SJSA1 (cell line): Measurements from ENCODE around the gene PRLR. TPM values are rescaled to one million over a fixed set of nuclear protein-coding genes. Genes with fewer than 3 reads are reported as not detected.
A peak's percentile ranks its signal among the peaks of the same experiment; 100 is the strongest.
"Not testable (repeated sequence)": the region's sequence is repeated elsewhere in the genome, so short reads cannot be mapped to it uniquely, and the experiment has no call there.

Experiments used
- DNase-seq, 2 experiments: peaks; one replicate each; pipeline ENCODE4 v3.0.0-alpha.2; 2015 to 2020; ENCODE audit warnings: low spot score in 2 of 2, low read depth in 1 of 2
- H3K27ac ChIP-seq: fragments of 250-450 bp; sonication (Bioruptor Pico); 2 replicates; pipeline ENCODE4 v1.5.1; 2020; ENCODE audit warnings: mild to moderate bottlenecking, moderate library complexity
- H3K27me3 ChIP-seq: fragments of 250-450 bp; sonication (Bioruptor Pico); replicated peaks from 2 replicates; pipeline ENCODE4 v1.5.1; 2020; ENCODE audit warnings: mild to moderate bottlenecking, moderate library complexity
- H3K36me3 ChIP-seq: fragments of 250-450 bp; sonication (Bioruptor Pico); 2 replicates; pipeline ENCODE4 v1.5.1; 2020; ENCODE audit warnings: mild to moderate bottlenecking
- H3K4me1 ChIP-seq: fragments of 250-450 bp; sonication (Bioruptor Pico); replicated peaks from 2 replicates; pipeline ENCODE4 v1.6.1; 2021; ENCODE audit warnings: mild to moderate bottlenecking
- H3K4me3 ChIP-seq: fragments of 250-450 bp; sonication (Bioruptor Pico); 2 replicates; pipeline ENCODE4 v1.5.1; 2020; ENCODE audit warnings: mild to moderate bottlenecking
- H3K9me3 ChIP-seq: fragments of 250-450 bp; sonication (Bioruptor Pico); replicated peaks from 2 replicates; pipeline ENCODE4 v1.5.1; 2020; ENCODE audit warnings: mild to moderate bottlenecking
- total RNA-seq: library from RNA; depleted of rRNA; stranded (reverse); fragments of >200 nt; shearing (Covaris generic); gene quantifications from 2 replicates; pipeline ENCODE4 v1.2.3, GENCODE V29; 2014

The PRLR gene
- total RNA-seq, 1 experiment from 2014 or later, result 0.05 TPM

- not testable (repeated sequence) for H3K4me1 ChIP-seq, H3K9me3 ChIP-seq, H3K27ac ChIP-seq, H3K4me3 ChIP-seq, H3K27me3 ChIP-seq, H3K36me3 ChIP-seq, DNase-seq
These were observed 125.7 kb downstream of the PRLR start for GRCh38 chr5:35104550-35104949.

- Histone ChIP-seq H3K9me3 (no peaks in the 10 kb centered on the region), H3K4me1 (no peaks in the 10 kb centered on the region), H3K27me3 (no peaks in the 10 kb centered on the region; the same call in 1 of the 2 replicates), H3K36me3 (no peaks in the 10 kb centered on the region), H3K27ac (no peak overlapping the region), H3K4me3 (no peak overlapping the region)
- no peak for DNase-seq
These were observed 126.5 kb downstream of the PRLR start for GRCh38 chr5:35103637-35104299.

GRCh38 chr5:35101720-35102119 is 128.6 kb downstream of the PRLR start:
- not testable (repeated sequence) for H3K27me3 ChIP-seq, H3K27ac ChIP-seq, H3K36me3 ChIP-seq, H3K9me3 ChIP-seq, H3K4me3 ChIP-seq, DNase-seq, H3K4me1 ChIP-seq

- Histone ChIP-seq H3K36me3 (no peaks in the 10 kb centered on the region), H3K27me3 (no peaks in the 10 kb centered on the region; the same call in 1 of the 2 replicates)
These were observed 129.3 kb downstream of the PRLR start for GRCh38 chr5:35101016-35101415.

GRCh38 chr5:35098214-35098613 is 132.1 kb downstream of the PRLR start:
- H3K4me3 ChIP-seq, result no peak overlapping the region
- no peak overlapping the region for H3K27ac ChIP-seq
- DNase-seq, result no peak
- no peaks in the 10 kb centered on the region for H3K9me3 ChIP-seq
- no peaks in the 10 kb centered on the region for H3K4me1 ChIP-seq
- peaks cover 4% of the 10 kb centered on the region; the same call in 1 of the 2 replicates for H3K27me3 ChIP-seq
- H3K36me3 ChIP-seq, result no peaks in the 10 kb centered on the region

More at GRCh38 chr5:35101016-35101415, 129.3 kb downstream of the PRLR start:
- DNase-seq, result no peak
- no peak overlapping the region for H3K27ac ChIP-seq
- H3K4me3 ChIP-seq, result no peak overlapping the region
- H3K4me1 ChIP-seq, result no peaks in the 10 kb centered on the region
- no peaks in the 10 kb centered on the region for H3K9me3 ChIP-seq

- DNase-seq, result no peak
These were observed 133.4 kb downstream of the PRLR start for GRCh38 chr5:35096932-35097331.

GRCh38 chr5:35096216-35096615 is 134.1 kb downstream of the PRLR start:
- Histone ChIP-seq H3K36me3 (no peaks in the 10 kb centered on the region), H3K27me3 (peaks cover 4% of the 10 kb centered on the region; the same call in 1 of the 2 replicates), H3K4me3 (no peak overlapping the region), H3K27ac (no peak overlapping the region), H3K9me3 (no peaks in the 10 kb centered on the region), H3K4me1 (no peaks in the 10 kb centered on the region)
- no peak for DNase-seq

More at GRCh38 chr5:35096932-35097331, 133.4 kb downstream of the PRLR start:
- Histone ChIP-seq H3K4me3 (no peak overlapping the region), H3K4me1 (no peaks in the 10 kb centered on the region), H3K27me3 (peaks cover 4% of the 10 kb centered on the region; the same call in 1 of the 2 replicates), H3K27ac (no peak overlapping the region), H3K36me3 (no peaks in the 10 kb centered on the region), H3K9me3 (no peaks in the 10 kb centered on the region)

GRCh38 chr5:35095366-35095765 is 134.9 kb downstream of the PRLR start:
- Histone ChIP-seq H3K4me3 (no peak overlapping the region), H3K27ac (no peak overlapping the region), H3K4me1 (no peaks in the 10 kb centered on the region), H3K9me3 (no peaks in the 10 kb centered on the region), H3K27me3 (peaks cover 4% of the 10 kb centered on the region; the same call in 1 of the 2 replicates), H3K36me3 (no peaks in the 10 kb centered on the region)
- no peak for DNase-seq

GRCh38 chr5:35094948-35095347 is 135.3 kb downstream of the PRLR start:
- Histone ChIP-seq H3K9me3 (no peaks in the 10 kb centered on the region), H3K27me3 (peaks cover 4% of the 10 kb centered on the region; the same call in 1 of the 2 replicates), H3K4me1 (no peaks in the 10 kb centered on the region), H3K27ac (no peak overlapping the region), H3K4me3 (no peak overlapping the region), H3K36me3 (no peaks in the 10 kb centered on the region)
- no peak for DNase-seq

GRCh38 chr5:35092703-35093102 is 137.6 kb downstream of the PRLR start:
- no peaks in the 10 kb centered on the region for H3K9me3 ChIP-seq
- H3K36me3 ChIP-seq, result no peaks in the 10 kb centered on the region
- no peak overlapping the region for H3K4me3 ChIP-seq
- no peak for DNase-seq
- H3K27ac ChIP-seq, result no peak overlapping the region
- H3K4me1 ChIP-seq, result no peaks in the 10 kb centered on the region
- H3K27me3 ChIP-seq, result 0 out of 2 replicates have a peak, but pooled peaks cover 4% of the 10 kb centered on the region

- no peak for DNase-seq
- 0 out of 2 replicates have a peak, but pooled peaks cover 4% of the 10 kb centered on the region for H3K27me3 ChIP-seq
- no peak overlapping the region for H3K27ac ChIP-seq
- H3K4me3 ChIP-seq, result no peak overlapping the region
- no peaks in the 10 kb centered on the region for H3K4me1 ChIP-seq
- H3K36me3 ChIP-seq, result no peaks in the 10 kb centered on the region
- H3K9me3 ChIP-seq, result no peaks in the 10 kb centered on the region
These were observed 138.6 kb downstream of the PRLR start for GRCh38 chr5:35091704-35092103.

GRCh38 chr5:35089334-35090314 is 140.7 kb downstream of the PRLR start:
- no peaks in the 10 kb centered on the region for H3K36me3 ChIP-seq
- no peaks in the 10 kb centered on the region for H3K4me1 ChIP-seq
- peak; percentile 28 to 48 for DNase-seq
- H3K27me3 ChIP-seq, result 0 out of 2 replicates have a peak, but pooled peaks cover 4% of the 10 kb centered on the region
- H3K9me3 ChIP-seq, result no peaks in the 10 kb centered on the region
- no peak overlapping the region for H3K27ac ChIP-seq
- no peak overlapping the region for H3K4me3 ChIP-seq

- no peak for DNase-seq
- no peaks in the 10 kb centered on the region for H3K27me3 ChIP-seq
- H3K9me3 ChIP-seq, result no peaks in the 10 kb centered on the region
- H3K36me3 ChIP-seq, result no peaks in the 10 kb centered on the region
- no peak overlapping the region for H3K27ac ChIP-seq
- H3K4me1 ChIP-seq, result no peaks in the 10 kb centered on the region
- H3K4me3 ChIP-seq, result no peak overlapping the region
These were observed 142.3 kb downstream of the PRLR start for GRCh38 chr5:35087991-35088390.

- no peaks in the 10 kb centered on the region for H3K36me3 ChIP-seq
- H3K4me3 ChIP-seq, result no peak overlapping the region
- H3K27ac ChIP-seq, result no peak overlapping the region
- no peaks in the 10 kb centered on the region for H3K27me3 ChIP-seq
- no peaks in the 10 kb centered on the region for H3K4me1 ChIP-seq
- no peak for DNase-seq
- no peaks in the 10 kb centered on the region for H3K9me3 ChIP-seq
These were observed 147.1 kb downstream of the PRLR start for GRCh38 chr5:35083150-35083549.
